Pons (tissue), 1 donor: ENCODE data around the gene LDHB.
"Not testable (repeated sequence)": the region's sequence is repeated elsewhere in the genome, so short reads cannot be mapped to it uniquely, and the experiment has no call there.

Experiments used
- DNase-seq: peaks from one replicate; pipeline ENCODE4 v3.0.0-alpha.2; 2016; ENCODE audit warnings: low spot score

LDHB gene

GRCh38 chr12:21657326-21658077 lies at the start of gene LDHB:
TSS of gene LDHB (minus strand) at chr12:21657842. CDS start at chr12:21654671, 3,171 bp downstream.
- peak; percentile 93 for DNase-seq

GRCh38 chr12:21704847-21705246 lies 47.2 kb upstream of the LDHB start:
- no peak for DNase-seq

GRCh38 chr12:21699851-21700250 lies 42.2 kb upstream of the LDHB start:
- no peak for DNase-seq

GRCh38 chr12:21697904-21698630 lies 40.4 kb upstream of the LDHB start:
- peak; percentile 37 for DNase-seq

GRCh38 chr12:21696625-21697024 lies 39.0 kb upstream of the LDHB start:
- no peak for DNase-seq

- no peak for DNase-seq
Observed at GRCh38 chr12:21695986-21696385, 38.3 kb upstream of the LDHB start.

- DNase-seq: no peak
Observed at GRCh38 chr12:21694660-21695059, 37.0 kb upstream of the LDHB start.

GRCh38 chr12:21691515-21691914 lies 33.9 kb upstream of the LDHB start:
- DNase-seq: no peak

- no peak for DNase-seq
Observed at GRCh38 chr12:21690704-21691368, 33.2 kb upstream of the LDHB start.

- DNase-seq: no peak
Observed at GRCh38 chr12:21683115-21683514, 25.5 kb upstream of the LDHB start.

- DNase-seq: no peak
Observed at GRCh38 chr12:21678959-21679358, 21.3 kb upstream of the LDHB start.

- DNase-seq: no peak
Observed at GRCh38 chr12:21677622-21678277, 20.1 kb upstream of the LDHB start.

GRCh38 chr12:21677204-21677603 lies 19.6 kb upstream of the LDHB start:
- DNase-seq: no peak

- no peak for DNase-seq
Observed at GRCh38 chr12:21676776-21677175, 19.1 kb upstream of the LDHB start.

- DNase-seq: no peak
Observed at GRCh38 chr12:21675641-21676040, 18.0 kb upstream of the LDHB start.

- DNase-seq: no peak
Observed at GRCh38 chr12:21675096-21675495, 17.5 kb upstream of the LDHB start.

GRCh38 chr12:21673830-21674552 lies 16.3 kb upstream of the LDHB start:
- DNase-seq: not testable (repeated sequence)

GRCh38 chr12:21672146-21672545 lies 14.5 kb upstream of the LDHB start:
- DNase-seq: no peak

GRCh38 chr12:21666722-21667121 lies 9.1 kb upstream of the LDHB start:
- DNase-seq: no peak

GRCh38 chr12:21665816-21666215 lies 8.2 kb upstream of the LDHB start:
- no peak for DNase-seq

- no peak for DNase-seq
Observed at GRCh38 chr12:21662122-21662792, 4.6 kb upstream of the LDHB start.
